Measurements from ENCODE around the gene CHRNA9. TPM values are rescaled to one million over a fixed set of nuclear protein-coding genes. Genes with fewer than 3 reads are reported as not detected.
"Not testable (repeated sequence)": the region's sequence is repeated elsewhere in the genome, so short reads cannot be mapped to it uniquely, and the experiment has no call there.

The CHRNA9 gene, protein sequence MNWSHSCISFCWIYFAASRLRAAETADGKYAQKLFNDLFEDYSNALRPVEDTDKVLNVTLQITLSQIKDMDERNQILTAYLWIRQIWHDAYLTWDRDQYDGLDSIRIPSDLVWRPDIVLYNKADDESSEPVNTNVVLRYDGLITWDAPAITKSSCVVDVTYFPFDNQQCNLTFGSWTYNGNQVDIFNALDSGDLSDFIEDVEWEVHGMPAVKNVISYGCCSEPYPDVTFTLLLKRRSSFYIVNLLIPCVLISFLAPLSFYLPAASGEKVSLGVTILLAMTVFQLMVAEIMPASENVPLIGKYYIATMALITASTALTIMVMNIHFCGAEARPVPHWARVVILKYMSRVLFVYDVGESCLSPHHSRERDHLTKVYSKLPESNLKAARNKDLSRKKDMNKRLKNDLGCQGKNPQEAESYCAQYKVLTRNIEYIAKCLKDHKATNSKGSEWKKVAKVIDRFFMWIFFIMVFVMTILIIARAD
- total RNA-seq, result not detected

DNA sequence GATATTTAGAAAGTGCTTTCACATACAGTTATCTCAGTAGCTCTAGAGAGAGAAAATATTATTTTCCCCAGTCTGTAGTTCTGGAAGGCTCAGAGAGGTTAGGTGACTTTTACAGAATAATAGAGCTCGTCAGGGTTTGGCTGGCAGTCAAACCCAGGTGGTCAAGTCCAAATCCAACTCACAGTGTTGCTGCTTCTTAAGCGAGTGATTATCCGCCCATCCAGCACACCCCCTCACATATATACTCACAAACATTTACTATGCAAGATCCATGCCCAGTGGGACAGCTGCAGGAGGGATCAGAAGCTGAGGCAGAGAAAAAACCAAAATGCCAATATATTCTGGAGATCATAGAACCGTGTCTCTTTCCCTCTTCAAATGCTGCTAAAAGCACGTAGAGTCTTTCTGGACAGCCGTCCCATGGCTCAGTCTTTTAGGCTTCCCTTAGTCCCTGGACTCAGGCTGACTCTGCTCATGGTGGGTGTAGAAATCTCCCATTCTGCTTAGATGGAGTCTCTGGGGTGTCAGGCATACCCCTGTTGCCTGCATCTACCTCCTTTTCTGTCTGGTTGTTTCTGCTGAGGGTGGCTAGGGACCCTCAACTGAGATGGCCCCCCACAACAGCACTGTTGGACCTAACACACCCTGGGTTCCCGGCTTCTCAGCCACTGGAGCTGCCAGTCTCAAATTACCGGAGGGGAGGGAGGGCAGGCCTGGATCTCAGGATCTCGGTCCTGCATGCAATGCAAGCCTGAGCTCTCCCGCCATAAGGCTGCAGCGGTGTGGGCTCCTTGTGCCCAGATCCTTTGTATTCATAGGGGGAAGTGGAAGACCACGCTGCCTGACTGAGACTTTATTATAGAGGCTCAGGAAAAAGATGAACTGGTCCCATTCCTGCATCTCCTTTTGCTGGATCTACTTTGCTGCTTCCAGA, at the start of gene CHRNA9:
TSS of gene CHRNA9 (plus strand) at position 743 of the 934 bp plus-strand sequence. CDS start at position 878, 135 bp downstream.
- DNase-seq (ENCODE audit: low spot score) (no peak), ATAC-seq (no peak)

DNA sequence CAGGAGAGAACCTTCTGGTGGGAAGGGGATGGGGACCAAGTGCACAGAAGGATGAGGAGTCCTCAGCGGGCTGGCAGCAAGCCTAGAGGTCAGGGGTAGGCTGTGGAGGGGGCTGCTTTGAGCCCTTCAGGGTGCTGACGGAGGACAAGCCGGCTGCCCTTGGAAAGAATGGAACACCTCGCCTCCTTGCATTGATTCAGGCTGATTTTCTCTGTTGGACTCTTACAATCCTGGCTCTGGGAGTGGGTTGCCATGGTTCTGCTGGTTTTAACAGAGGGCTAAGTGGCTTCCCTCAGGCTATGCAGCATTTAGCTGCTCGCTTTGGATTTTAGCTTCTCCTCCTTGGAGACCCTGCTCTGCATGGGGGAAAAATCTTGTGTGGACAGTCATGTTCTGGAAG, 49.4 kb upstream of the CHRNA9 start:
- no peak for DNase-seq (ENCODE audit: low spot score)
- ATAC-seq, result no peak

DNA sequence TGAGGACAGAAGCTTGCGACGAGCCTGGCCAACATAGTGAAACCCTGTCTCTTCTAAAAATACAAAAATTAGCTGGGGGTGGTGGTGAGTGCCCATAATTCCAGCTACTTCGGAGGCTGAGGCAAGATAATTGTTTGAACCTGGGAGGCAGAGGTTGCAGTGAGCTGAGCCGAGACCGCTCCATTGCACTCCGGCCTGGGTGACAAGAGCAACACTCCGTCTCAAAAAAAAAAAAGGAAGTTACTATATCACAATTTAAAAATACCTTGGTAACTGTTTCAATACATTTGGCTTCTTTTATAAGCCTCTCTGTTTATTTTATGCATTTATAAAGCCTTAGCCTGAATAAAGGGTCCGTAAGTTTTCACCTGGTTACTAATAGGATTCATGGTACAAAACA, 46.6 kb upstream of the CHRNA9 start:
- DNase-seq (ENCODE audit: low spot score) (no peak), ATAC-seq (no peak)

DNA sequence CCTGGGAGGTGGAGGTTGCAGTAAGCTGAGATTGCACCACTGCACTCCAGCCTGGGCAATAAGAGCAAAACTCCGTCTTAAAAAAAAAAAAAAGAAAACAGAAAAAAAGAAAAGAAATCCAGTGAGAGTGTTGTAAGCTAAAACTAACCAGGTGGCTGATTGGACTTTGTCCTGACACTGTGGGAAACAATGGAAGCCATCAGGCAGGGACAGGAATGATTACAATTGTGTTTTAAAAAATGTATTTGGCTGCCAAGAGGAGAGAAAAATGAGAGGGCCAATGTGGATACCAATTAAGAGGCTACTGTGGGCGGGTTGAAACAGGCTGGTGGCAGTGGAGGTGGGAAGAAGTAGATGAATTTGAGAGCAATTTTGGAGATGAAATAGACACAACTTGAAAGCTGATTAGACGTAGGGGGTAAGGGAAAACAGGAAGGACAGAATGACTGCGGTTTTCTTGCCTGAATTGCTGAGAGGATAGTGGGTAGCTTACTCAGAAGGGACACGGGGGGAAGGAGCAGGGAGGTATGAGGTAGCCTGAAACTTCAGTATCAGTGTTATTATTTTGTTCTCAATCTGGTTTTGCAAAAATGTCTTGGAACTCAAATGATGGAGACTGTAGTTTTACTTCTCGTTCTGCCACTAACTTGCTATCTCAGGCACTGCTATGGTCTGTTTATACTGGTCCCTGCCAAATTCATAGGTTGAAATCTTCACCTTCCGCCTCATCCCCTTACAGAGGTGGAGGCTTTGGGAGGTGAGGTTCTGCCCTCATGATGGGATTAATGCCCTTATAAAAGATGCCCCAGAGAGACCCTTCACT, 45.6 kb upstream of the CHRNA9 start:
- ATAC-seq, result peak; percentile 22
- no peak for DNase-seq (ENCODE audit: low spot score)

DNA sequence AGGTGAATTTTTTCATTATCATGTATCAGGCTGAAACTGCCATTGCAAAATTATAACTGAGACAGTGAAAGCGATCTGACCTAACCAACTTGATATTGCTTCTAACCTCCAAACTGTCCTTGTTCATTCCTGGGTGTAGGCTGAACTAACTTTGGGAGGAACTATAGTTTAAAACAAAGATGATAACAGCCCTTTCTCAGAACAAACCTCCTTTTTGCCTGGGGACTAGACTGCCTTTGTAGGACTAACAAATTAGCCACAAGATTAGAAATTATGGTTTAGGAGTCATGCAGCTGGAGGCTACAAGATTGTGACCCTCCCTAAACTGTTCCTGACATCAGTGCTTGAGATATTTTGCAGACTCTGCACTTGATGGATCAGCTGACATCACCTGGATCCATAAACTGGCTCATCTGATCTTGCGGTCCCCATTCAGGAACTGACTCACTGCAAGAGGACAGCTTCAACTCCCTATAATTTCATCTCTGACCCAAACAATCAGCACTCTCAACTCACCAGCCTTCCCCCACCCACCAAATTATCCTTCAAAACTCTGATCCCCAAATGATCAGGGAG, 44.4 kb upstream of the CHRNA9 start:
- DNase-seq (ENCODE audit: low spot score); ATAC-seq: not testable (repeated sequence)

DNA sequence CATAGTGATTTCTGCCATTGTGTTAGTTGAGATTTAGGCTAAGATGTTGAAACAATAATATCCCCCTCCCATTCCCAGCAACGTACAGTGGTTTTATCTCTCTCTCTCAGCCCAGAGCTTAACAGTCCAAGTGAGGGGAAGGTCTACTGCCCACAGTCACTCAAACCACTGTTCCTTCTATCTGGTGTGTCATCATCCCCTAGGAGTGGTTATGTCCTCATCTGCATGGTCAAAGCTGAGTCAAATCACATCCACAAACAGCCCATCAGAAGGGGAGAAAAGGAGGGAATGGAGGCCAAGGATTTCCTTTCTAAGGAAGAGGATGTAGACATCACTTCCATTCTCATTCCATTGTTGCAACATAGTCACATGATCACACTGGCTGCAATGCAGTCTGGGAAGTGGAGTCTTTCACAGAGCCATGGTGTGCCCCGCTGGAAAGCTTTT, 42.8 kb upstream of the CHRNA9 start:
- ATAC-seq (no peak), DNase-seq (ENCODE audit: low spot score) (no peak)

DNA sequence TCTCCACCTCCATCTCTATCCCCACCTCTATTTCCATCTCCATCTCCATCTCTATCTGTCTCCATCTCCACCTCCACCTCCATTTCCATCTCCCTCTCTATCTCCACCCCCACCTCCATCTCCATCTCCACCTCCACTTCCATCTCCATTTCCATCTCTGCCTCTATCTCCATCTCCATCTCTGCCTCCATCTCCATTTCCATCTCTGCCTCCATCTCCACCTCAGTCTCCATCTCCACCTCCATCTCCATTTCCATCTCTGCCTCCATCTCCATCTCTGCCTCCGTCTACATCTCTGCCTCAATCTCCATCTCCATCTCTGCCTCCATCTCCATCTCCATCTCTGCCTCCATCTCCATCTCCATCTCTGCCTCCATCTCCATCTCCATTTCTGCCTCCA, 40.8 kb upstream of the CHRNA9 start:
- ATAC-seq, result no peak

DNA sequence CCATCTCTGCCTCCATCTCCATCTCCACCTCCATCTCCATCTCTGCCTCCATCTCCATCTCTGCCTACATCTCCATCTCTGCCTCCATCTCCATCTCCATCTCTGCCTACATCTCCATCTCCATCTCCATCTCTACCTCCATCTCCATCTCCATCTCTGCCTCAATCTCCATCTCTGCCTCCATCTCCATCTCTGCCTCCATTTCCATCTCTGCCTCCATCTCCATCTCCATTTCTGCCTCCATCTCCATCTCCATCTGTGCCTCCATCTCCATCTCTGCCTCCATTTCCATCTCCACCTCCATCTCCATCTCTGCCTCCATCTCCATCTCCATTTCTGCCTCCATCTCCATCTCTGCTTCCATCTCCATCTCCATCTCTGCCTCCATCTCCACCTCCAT, 40.1 kb upstream of the CHRNA9 start:
- DNase-seq (ENCODE audit: low spot score); ATAC-seq: not testable (repeated sequence)

More for the DNA sequence above, 40.8 kb upstream of the CHRNA9 start:
- DNase-seq (ENCODE audit: low spot score), result no peak

DNA sequence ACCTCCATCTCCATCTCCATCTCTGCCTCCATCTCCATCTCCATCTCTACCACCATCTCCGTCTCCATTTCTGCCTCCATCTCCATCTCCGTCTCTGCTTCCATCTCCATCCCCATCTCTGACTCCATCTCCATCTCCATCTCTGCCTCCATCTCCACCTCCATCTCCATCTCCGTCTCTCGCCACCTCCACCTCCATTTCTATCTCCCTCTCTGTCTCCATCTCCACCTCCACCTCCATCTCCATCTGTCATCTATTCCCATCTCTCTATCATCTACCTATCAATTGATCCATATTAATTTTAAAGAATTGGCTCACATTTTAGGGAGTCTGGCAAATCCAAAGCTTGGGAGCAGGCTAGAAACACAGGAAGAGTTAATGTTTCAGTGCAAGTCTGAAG, 39.6 kb upstream of the CHRNA9 start:
- ATAC-seq, result no peak
- no peak for DNase-seq (ENCODE audit: low spot score)

DNA sequence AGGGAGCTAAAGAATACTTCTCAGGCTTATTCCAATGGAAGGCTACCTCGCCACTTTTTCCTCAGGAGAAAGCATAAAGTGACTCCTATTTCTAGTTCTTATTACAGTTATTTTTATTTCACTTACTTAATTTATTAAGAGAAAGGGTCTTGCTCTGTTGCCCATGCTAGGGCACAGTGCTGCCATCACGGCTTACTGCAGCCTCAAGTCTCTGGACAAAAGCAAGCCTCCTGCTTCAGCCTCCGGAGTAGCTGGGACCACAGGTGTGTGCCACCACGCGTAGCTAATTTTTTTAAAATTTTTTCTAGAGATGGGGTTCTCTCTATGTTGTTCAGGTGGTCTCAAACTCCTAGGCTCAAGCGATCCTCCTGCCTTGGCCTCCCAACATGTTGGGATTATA, 36.0 kb upstream of the CHRNA9 start:
- ATAC-seq, result no peak
- DNase-seq (ENCODE audit: low spot score), result no peak

DNA sequence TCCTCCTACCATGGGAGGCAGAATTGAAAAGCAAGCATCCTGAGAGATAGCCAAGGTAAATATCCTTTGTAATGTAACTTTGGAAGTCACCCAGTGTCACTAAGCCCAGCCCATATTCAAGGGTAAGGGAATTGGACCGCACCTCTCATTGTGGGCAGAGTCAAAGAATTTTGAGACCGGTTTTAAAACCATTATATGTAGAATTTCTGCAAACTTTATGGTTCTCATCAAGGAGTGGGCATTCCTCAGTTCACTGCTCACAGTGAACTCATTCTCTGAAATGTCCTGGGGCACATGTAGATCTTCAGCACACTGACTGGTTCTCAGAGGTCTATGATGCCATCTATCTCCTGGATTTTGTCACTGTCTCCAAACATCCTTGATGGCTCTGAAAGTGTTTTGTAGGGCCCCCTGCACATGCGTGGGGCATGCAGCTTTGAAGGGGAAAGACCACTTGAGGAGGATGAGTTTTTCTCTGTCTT, 35.3 kb upstream of the CHRNA9 start:
- DNase-seq (ENCODE audit: low spot score) (no peak), ATAC-seq (peak; percentile 93)

DNA sequence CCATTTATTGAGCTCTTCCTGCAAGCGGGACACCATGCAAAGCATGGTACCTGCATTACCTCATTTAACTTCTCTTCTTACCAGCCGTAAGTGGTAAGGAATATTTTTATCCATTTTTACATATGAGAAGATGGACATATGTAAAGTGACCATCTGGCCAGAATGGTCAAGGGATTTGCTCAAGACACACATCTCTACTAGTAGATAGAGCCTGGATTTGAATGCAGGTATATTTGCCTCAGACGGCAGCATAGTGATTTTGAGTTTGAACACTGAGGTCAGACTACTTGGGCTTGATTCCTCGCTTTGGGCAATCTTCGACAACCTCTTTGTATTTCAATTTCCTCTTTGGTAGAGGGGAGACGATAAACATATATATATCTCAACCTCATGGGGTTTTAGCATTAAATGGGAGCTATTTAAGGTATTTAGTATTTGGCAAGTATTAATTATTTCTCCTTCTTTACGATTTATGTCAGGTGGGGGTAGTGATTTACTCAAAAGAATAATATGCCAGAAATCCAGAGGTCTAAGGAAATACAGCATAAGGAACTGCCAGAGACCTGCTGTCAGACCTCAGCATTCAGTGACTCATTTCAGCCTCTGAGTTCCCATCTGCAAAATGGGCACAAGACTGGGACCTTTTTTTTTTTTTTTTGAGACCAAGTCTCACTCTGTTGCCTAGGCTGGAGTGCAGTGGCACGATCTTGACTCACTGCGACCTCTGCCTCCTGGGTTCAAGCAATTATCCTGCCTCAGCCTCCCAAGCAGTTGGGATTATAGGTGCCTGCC, 34.6 kb upstream of the CHRNA9 start:
- DNase-seq (ENCODE audit: low spot score) (no peak), ATAC-seq (no peak)

DNA sequence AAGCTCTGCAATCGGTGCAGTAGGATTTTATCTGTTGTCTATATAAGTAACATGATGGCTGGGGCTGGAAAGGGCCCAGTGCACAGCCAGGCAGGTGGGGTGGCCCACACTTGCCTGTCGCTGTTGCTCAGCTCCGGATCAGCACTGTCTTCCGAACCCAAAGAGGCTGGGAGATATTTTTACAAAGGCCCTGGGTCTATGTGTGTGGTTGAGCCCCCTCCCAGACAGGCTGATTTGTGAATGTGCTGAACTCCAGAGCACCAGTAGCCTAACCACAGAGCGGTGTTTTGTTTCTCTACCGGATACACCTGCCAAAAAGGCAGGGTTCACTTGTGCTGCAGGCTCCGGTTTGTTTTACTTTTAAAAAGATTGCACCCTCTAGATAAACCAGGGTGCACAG, 33.5 kb upstream of the CHRNA9 start:
- DNase-seq (ENCODE audit: low spot score) (no peak), ATAC-seq (peak; percentile 64)

DNA sequence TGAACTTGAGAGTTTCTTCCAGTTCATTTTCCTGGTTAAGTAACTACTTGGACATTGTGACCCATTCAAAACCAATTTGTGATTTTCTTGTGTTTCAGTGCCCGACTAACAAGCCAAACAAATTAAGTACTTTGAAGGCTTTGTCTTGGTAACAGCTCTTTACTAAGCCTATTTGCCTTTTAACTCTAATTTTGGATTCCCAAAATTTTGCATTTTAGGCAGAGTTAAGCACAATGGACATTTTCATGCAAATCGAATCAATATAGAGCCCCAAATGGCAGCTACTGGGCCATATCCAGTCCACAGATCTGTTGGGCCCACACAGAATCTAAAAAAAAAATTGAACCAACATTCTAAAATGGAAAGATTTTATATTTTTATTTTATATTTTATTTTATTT, 31.4 kb upstream of the CHRNA9 start:
- no peak for ATAC-seq
- DNase-seq (ENCODE audit: low spot score), result no peak

DNA sequence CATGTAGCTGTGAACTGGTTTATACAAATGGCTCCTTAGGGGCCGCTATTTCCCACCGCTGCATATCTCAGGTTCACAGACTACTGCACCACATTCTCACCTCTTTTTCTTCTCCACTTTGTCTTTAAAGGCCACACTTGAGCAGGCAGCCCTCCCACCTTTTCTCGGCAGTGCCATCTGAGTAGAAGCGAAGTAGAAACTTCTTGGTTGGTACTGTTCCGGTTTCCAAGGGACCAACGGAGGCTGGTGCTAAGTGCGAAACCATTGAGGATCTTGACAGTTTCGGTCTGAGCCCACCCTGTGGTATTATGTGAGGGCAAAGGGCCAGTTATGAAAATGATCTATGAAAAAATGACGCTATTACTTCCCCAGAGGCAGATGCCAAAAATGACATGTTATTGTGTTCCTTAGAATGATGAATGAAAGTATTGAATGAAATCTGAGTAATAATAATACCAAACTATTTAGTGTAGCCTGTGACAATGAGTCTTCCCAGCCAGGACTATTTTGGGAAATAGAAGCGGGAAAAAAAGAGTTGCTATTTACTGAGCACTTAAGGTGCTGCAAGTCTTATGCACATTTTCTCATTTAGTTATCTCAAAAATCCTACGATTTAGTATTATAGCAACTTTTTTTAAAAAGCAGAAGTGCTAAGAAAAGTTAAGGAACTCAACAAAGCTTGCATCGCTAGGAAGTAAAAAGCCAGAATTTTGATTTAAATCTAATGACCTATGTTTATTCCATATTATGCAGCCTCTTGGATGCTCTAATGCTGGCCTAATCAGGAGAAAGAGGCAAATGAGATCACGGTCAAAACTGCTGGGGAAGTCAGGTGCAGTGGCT, 29.6 kb upstream of the CHRNA9 start:
- ATAC-seq (no peak), DNase-seq (ENCODE audit: low spot score) (no peak)

DNA sequence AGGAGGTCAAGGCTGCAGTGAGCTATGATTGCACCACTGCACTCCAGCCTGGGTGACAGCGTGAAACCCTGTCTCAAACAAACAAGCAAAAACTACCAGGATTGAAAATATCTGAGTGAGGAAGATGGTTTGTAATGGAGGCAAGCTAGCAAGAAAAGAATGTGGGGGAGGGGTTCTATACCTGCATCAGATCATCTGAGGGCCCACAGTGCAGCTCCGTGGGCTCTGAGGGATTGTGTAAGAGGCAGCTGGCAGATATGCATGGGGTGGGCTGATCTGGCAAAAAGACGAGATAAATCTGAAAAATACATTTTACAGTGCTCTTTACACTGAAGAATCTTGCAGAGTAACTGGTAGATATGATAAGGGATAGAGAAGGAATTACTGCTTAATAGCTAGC, 28.9 kb upstream of the CHRNA9 start:
- ATAC-seq (no peak), DNase-seq (ENCODE audit: low spot score) (no peak)

DNA sequence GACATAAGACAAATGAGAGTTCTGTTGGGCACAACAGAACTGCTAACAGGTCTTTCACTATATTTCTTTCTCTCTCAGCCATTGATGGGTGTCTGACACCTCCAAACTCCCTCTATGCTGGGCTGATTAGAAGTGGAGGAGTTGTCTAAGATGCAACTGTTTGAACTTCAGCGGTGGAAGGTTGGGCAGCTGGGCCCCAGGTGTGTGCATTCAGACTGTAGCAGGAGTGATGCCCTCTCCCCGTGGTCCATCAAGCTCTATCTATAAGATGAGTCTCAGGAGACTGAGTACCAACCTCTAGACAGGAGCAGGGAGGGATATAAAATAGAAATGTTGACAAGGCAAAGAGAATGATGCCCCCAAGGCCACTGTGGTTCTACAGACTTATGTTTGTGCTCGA, 28.2 kb upstream of the CHRNA9 start:
- no peak for DNase-seq (ENCODE audit: low spot score)
- no peak for ATAC-seq
